Tibial artery (tissue), 4 donors: ENCODE results near the gene ITPK1.

ENCODE experiments used
- DNase-seq, 2 donors: peaks; one replicate each; pipeline ENCODE4 v3.0.0-alpha.2; 2019
- H3K27ac ChIP-seq, 2 donors: fragments of 200-600 bp; sonication (generic) in 1 of 2; 1 replicate in 1 of 2; 2 replicates in 1 of 2; pipeline ENCODE4 v1.5.1; 2018 to 2019; ENCODE audit warnings: mild to moderate bottlenecking in 1 of 2
- H3K27me3 ChIP-seq, 2 donors: fragments of 200-600 bp; sonication (generic) in 1 of 2; one replicate each; pipeline versions ENCODE4 v1.5.1 to v1.6.0; 2016 to 2019
- H3K36me3 ChIP-seq, 3 donors: fragments of 200-600 bp; sonication (generic) in 2 of 3; one replicate each; pipeline ENCODE4 v1.5.1; 2016 to 2019; ENCODE audit warnings: mild to moderate bottlenecking in 2 of 3
- H3K4me1 ChIP-seq, 4 donors: fragments of 200-600 bp; sonication (generic) in 2 of 4; 1 replicate in 3 of 4; 2 replicates in 1 of 4; pipeline ENCODE4 v1.5.1; 2016 to 2019
- H3K4me3 ChIP-seq, 2 donors: fragments of 200-600 bp; sonication (generic) in 1 of 2; 1 replicate in 1 of 2; 2 replicates in 1 of 2; pipeline ENCODE4 v1.5.1; 2018 to 2019; ENCODE audit warnings: mild to moderate bottlenecking in 2 of 2
- H3K9me3 ChIP-seq, 3 donors: fragments of 200-600 bp; sonication (generic) in 1 of 3; one replicate each; pipeline ENCODE4 v1.5.1; 2016 to 2019
- intact Hi-C: fragments of 100-400 bp; cut with DNase I; formaldehyde crosslinking; loops from one replicate; pipeline ENCODE4 v1.15.0; 2023; ENCODE audit warnings: low total_unique reads
- TF ChIP-seq, protein P1 (sequence below), 2 experiments: fragments of 200-600 bp in 1 of 2; fragments of 450-650 bp in 1 of 2; IDR thresholded peaks; one replicate each; pipeline ENCODE4 v1.5.1; 2017 to 2019; ENCODE audit warnings: antibody characterized with exemption in 2 of 2, mild to moderate bottlenecking in 1 of 2, moderate library complexity in 1 of 2

ITPK1 gene

DNA sequence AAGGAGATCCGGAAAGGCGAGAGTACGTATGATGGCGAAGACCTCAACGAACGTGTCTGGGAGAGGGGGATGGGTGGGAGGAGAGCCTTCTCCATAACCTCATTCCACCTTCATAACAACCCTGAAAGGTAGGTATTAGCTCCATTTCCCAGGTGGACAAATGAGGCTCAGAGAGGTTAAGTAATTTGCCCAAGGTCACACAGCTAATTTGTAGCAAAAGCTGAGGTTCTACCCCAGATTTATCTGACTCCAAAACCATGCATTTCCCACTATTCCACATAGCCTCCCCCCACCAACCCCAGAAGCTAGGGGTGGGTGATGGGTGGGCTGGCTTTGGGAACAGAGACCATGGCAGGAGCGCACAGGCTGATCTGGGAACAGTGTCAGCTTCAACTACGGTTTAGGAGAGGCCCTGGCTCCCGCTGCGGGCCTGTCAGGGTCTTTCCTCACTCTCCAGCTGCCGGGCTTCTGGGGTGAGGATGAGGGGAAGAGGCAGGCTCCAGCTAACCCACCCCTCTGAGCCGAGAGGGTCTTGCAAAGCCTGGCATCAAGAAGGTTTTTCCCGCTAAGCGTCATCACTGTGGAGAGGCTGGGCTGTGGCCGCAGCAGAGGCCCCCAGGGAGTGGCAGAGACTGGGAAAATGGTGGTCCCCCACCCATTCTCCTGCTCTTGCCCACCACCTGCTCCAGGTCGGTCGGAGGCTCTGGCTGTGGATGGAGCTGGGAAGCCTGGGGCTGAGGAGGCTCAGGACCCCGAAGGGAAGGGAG lies 183.9 kb downstream of the ITPK1 start:
- no peaks in the 10 kb centered on the region for H3K27me3 ChIP-seq
- no peaks in the 10 kb centered on the region for H3K4me1 ChIP-seq
- H3K27ac ChIP-seq = no peak overlapping the region
- H3K4me3 ChIP-seq = no peak overlapping the region
- TF ChIP-seq, protein P1, sequence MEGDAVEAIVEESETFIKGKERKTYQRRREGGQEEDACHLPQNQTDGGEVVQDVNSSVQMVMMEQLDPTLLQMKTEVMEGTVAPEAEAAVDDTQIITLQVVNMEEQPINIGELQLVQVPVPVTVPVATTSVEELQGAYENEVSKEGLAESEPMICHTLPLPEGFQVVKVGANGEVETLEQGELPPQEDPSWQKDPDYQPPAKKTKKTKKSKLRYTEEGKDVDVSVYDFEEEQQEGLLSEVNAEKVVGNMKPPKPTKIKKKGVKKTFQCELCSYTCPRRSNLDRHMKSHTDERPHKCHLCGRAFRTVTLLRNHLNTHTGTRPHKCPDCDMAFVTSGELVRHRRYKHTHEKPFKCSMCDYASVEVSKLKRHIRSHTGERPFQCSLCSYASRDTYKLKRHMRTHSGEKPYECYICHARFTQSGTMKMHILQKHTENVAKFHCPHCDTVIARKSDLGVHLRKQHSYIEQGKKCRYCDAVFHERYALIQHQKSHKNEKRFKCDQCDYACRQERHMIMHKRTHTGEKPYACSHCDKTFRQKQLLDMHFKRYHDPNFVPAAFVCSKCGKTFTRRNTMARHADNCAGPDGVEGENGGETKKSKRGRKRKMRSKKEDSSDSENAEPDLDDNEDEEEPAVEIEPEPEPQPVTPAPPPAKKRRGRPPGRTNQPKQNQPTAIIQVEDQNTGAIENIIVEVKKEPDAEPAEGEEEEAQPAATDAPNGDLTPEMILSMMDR (IDR thresholded peaks at IDR 0.05) = no peak
- no peaks in the 10 kb centered on the region for H3K9me3 ChIP-seq
- DNase-seq = no peak
- intact Hi-C loops = no loop called here
- H3K36me3 ChIP-seq = peaks cover 5 to 17% (median 15%) of the 10 kb centered on the region in 3 donors

DNA sequence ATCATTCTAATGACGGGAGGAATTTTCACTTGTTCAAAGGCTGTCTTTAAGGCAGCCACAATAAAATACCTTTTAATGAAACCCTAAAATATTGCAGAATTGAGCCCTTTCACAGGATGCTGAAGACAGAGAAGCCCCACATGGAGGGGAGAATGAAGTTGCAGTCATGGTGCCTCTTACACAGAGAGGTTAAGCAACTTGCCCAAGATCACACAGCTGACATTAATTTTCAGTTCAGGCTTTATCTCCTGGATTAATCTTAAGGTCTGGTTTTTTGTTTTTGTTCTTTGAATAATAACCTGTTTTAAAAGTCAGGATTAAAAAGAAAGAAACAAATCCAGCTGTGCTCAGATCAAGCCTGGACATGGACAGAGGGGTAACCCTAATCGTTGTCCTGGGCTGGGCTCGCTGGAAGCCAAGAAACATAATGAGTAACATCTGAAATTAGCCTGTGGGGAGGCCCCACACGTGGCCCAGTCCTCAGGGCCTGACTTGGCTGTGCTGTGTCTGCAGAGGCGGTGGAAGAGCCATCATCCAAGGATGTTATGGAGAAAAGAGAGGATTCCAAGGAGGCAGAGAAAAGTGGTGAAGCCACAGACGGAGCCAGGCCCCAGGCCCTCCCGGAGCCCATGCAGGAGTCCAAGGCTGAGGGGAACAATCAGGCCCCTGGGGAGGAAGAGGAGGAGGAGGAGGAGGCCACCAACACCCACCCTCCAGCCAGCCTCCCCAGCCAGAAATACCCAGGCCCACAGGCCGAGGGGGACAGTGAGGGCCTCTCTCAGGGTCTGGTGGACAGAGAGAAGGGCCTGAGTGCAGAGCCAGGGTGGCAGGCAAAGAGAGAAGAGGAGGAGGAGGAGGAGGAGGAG lies 184.8 kb downstream of the ITPK1 start:
- Histone ChIP-seq H3K27me3 (no peaks in the 10 kb centered on the region), H3K4me3 (no peak overlapping the region), H3K36me3 (peaks cover 3 to 8% (median 6%) of the 10 kb centered on the region in 3 donors), H3K27ac (no peak overlapping the region), H3K9me3 (no peaks in the 10 kb centered on the region), H3K4me1 (no peaks in the 10 kb centered on the region)
- TF ChIP-seq, protein P1 (IDR thresholded peaks at IDR 0.05) = no peak
- intact Hi-C loops = no loop called here
- DNase-seq = no peak

DNA sequence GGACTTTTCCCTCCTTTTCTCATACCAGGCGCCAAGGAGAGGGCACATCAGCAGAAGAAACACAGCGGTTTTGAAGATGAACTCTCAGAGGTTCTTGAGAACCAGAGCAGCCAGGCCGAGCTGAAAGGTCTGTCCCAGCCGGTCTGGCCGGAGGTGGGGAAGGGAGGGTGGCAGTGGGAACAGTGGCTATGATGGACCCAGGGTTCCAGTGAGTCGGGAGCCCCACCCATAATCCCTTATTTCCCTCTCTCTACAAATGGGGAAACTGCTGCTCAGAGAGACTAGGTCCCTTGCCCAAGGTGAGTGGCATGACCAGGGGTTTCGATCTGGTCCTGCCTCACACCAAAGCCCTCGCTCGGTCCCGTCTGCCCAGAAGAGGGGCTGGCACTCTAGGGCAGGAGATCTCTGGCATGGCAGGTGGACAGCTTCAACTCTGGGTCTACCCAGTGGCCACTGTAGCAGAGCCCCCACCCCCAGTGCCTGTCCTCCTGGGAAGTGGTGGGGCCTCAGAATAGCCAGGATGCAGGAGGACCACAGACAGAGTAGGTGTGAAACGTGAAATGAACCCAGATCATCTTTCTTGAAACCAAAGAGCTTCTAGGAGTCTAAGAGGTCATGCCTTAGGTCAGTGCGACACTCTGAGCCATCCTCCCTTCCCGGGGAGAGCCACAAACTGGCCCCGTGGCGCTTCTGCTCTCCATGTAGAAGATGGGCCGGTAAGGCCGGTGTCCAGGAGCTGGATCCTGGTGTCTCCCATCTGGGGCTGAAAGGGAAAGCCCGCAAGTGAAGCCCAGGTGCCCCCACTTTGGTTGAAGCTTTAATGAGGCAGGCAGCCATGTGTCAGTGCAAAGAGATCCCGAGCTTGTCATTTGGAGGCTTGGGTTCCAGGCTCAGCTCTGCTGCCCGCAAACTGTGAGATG lies 185.8 kb downstream of the ITPK1 start:
- Histone ChIP-seq H3K9me3 (no peaks in the 10 kb centered on the region), H3K27ac (no peak overlapping the region), H3K4me3 (no peak overlapping the region), H3K36me3 (no peaks in the 10 kb centered on the region), H3K4me1 (no peaks in the 10 kb centered on the region), H3K27me3 (no peaks in the 10 kb centered on the region)
- no peak for DNase-seq
- intact Hi-C loops = no loop called here
- TF ChIP-seq, protein P1 (IDR thresholded peaks at IDR 0.05) = no peak

DNA sequence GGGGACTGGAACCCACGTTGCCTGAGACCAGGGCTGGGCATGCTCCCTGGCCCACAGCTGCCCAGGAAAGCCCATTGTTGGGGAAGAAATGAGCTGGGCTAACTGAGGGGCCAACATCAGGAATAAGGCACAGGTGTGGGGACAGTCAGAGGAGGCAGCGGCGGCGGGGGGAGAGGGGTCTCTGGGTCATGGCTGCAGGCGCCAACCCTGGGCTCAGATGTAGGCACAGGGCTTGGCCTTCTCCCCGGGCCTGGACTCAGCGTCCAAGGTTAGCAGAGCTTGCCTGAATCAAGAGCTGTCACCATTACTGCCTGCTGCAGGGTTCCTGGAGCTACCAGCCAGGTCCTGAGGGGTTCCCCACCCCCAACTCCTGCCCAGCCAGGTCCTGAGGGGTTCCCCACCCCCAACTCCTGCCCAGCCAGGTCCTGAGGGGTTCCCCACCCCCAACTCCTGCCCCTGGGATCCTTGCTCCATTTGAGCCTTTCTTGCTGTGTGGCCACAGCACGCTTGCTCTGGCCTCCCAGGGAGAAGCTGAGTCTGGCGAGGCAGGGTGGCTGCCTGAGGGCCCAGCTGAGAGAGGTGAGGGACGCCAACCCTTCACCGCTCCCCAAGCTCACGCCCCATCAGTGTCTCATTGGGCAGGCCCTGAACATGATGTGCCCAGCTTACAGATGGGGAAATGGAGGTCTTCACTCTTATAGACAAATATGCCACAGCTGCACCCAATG lies 186.6 kb downstream of the ITPK1 start:
- Histone ChIP-seq H3K4me1 (no peaks in the 10 kb centered on the region), H3K36me3 (no peaks in the 10 kb centered on the region), H3K9me3 (no peaks in the 10 kb centered on the region), H3K4me3 (no peak overlapping the region), H3K27ac (no peak overlapping the region), H3K27me3 (no peaks in the 10 kb centered on the region)
- intact Hi-C loops = no loop called here
- TF ChIP-seq, protein P1 (IDR thresholded peaks at IDR 0.05) = no peak
- DNase-seq = no peak

DNA sequence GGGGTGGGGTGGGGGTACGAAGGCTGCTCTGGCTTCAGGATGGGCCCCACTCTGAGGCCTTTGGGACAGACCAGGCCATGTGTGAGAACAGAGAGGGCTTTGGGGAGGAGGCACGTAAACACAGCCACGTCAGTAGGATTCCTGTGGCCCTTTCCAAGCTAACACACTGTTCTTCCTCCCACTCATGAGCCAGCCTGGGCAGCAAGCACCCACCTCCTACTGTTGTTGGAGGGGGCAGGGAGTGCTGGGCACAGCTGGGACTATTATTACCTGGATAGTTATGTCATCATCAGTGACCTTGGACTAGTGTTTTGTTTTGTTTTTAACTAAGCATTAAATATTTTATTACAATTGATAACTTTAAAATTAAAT lies 187.5 kb downstream of the ITPK1 start:
- peaks cover 0 to 8% of the 10 kb centered on the region in 2 donors for H3K27me3 ChIP-seq
- no peaks in the 10 kb centered on the region for H3K9me3 ChIP-seq
- peaks cover 0 to 2% (median 0%) of the 10 kb centered on the region in 4 donors for H3K4me1 ChIP-seq
- no peaks in the 10 kb centered on the region for H3K36me3 ChIP-seq
- TF ChIP-seq, protein P1 (IDR thresholded peaks at IDR 0.05) = no peak
- no peak for DNase-seq
- no peak overlapping the region for H3K27ac ChIP-seq
- intact Hi-C loops = no loop called here
- no peak overlapping the region for H3K4me3 ChIP-seq
